ENCODE results near the gene TNFRSF19. TPM values are rescaled to one million over a fixed set of nuclear protein-coding genes. Genes with fewer than 3 reads are reported as not detected.

TNFRSF19 gene
- total RNA-seq, 1 donor from 2014 or later: 19.0 TPM

- Mint-ChIP-seq H3K27me3 (peaks cover 19% of the 10 kb centered on the region), H3K36me3 (ENCODE audit: insufficient read depth) (no peaks in the 10 kb centered on the region), H3K4me1 (ENCODE audit: low read depth) (peaks cover 7% of the 10 kb centered on the region), H3K27ac (peak overlapping the region; percentile 96), H3K9me3 (ENCODE audit: low read depth) (no peaks in the 10 kb centered on the region), H3K4me3 (ENCODE audit: low read depth) (peak overlapping the region; percentile 74)
- TF ChIP-seq CTCF (IDR thresholded peaks at IDR 0.05; ENCODE audit: unreplicated experiment): peak; percentile 72
- peak; percentile 77 for DNase-seq (ENCODE audit: low spot score, unreplicated experiment)
These were observed 8.3 kb downstream of the TNFRSF19 start for GRCh38 chr13:23578411-23579071.

- no peak for TF ChIP-seq CTCF (IDR thresholded peaks at IDR 0.05; ENCODE audit: unreplicated experiment)
- peak; percentile 96 for DNase-seq (ENCODE audit: low spot score, unreplicated experiment)
- Mint-ChIP-seq H3K4me1 (ENCODE audit: low read depth) (peaks cover 8% of the 10 kb centered on the region), H3K27me3 (peaks cover 19% of the 10 kb centered on the region), H3K9me3 (ENCODE audit: low read depth) (no peaks in the 10 kb centered on the region), H3K27ac (peak overlapping the region; percentile 96), H3K36me3 (ENCODE audit: insufficient read depth) (no peaks in the 10 kb centered on the region), H3K4me3 (ENCODE audit: low read depth) (peak overlapping the region; percentile 74)
These were observed 9.1 kb downstream of the TNFRSF19 start for GRCh38 chr13:23579072-23579895.

GRCh38 chr13:23579896-23580683, 9.9 kb downstream of the TNFRSF19 start:
- no peak for DNase-seq (ENCODE audit: low spot score, unreplicated experiment)
- peaks cover 8% of the 10 kb centered on the region for H3K4me1 Mint-ChIP-seq (ENCODE audit: low read depth)
- H3K27ac Mint-ChIP-seq: no peak overlapping the region
- peaks cover 17% of the 10 kb centered on the region for H3K27me3 Mint-ChIP-seq
- peak overlapping the region; percentile 74 for H3K4me3 Mint-ChIP-seq (ENCODE audit: low read depth)
- H3K9me3 Mint-ChIP-seq (ENCODE audit: low read depth): no peaks in the 10 kb centered on the region
- H3K36me3 Mint-ChIP-seq (ENCODE audit: insufficient read depth): no peaks in the 10 kb centered on the region
- no peak for TF ChIP-seq CTCF (IDR thresholded peaks at IDR 0.05; ENCODE audit: unreplicated experiment)

- no peak for TF ChIP-seq CTCF (IDR thresholded peaks at IDR 0.05; ENCODE audit: unreplicated experiment)
- no peaks in the 10 kb centered on the region for H3K9me3 Mint-ChIP-seq (ENCODE audit: low read depth)
- peak overlapping the region; percentile 74 for H3K4me3 Mint-ChIP-seq (ENCODE audit: low read depth)
- H3K27me3 Mint-ChIP-seq: peaks cover 17% of the 10 kb centered on the region
- no peaks in the 10 kb centered on the region for H3K36me3 Mint-ChIP-seq (ENCODE audit: insufficient read depth)
- H3K27ac Mint-ChIP-seq: no peak overlapping the region
- no peak for DNase-seq (ENCODE audit: low spot score, unreplicated experiment)
- H3K4me1 Mint-ChIP-seq (ENCODE audit: low read depth): peaks cover 8% of the 10 kb centered on the region
These were observed 10.5 kb downstream of the TNFRSF19 start for GRCh38 chr13:23580684-23581060.

GRCh38 chr13:23583491-23583890, 13.3 kb downstream of the TNFRSF19 start:
- DNase-seq (ENCODE audit: low spot score, unreplicated experiment): no peak
- H3K27me3 Mint-ChIP-seq: peaks cover 4% of the 10 kb centered on the region
- no peak overlapping the region for H3K4me3 Mint-ChIP-seq (ENCODE audit: low read depth)
- H3K27ac Mint-ChIP-seq: no peak overlapping the region
- H3K36me3 Mint-ChIP-seq (ENCODE audit: insufficient read depth): no peaks in the 10 kb centered on the region
- TF ChIP-seq CTCF (IDR thresholded peaks at IDR 0.05; ENCODE audit: unreplicated experiment): no peak
- H3K9me3 Mint-ChIP-seq (ENCODE audit: low read depth): no peaks in the 10 kb centered on the region
- H3K4me1 Mint-ChIP-seq (ENCODE audit: low read depth): peaks cover 9% of the 10 kb centered on the region

All from progenitor cell of endocrine pancreas (in vitro differentiated cells).